GM19099 (cell line): ENCODE measurements around the gene PTPRD.

Experiments
- POLR2A ChIP-seq: IDR thresholded peaks from 3 replicates; pipeline ENCODE4 v1.6.1; 2011; ENCODE audit warnings: low read depth; ENCODE audit not compliant: insufficient read length; ENCODE audit errors: extremely low read depth

PTPRD gene

GRCh38 chr9:9565700-9566099, 1047.1 kb downstream of the PTPRD start:
- no peak for TF ChIP-seq POLR2A

GRCh38 chr9:9563817-9564216, 1049.0 kb downstream of the PTPRD start:
- TF ChIP-seq POLR2A, result no peak

DNA sequence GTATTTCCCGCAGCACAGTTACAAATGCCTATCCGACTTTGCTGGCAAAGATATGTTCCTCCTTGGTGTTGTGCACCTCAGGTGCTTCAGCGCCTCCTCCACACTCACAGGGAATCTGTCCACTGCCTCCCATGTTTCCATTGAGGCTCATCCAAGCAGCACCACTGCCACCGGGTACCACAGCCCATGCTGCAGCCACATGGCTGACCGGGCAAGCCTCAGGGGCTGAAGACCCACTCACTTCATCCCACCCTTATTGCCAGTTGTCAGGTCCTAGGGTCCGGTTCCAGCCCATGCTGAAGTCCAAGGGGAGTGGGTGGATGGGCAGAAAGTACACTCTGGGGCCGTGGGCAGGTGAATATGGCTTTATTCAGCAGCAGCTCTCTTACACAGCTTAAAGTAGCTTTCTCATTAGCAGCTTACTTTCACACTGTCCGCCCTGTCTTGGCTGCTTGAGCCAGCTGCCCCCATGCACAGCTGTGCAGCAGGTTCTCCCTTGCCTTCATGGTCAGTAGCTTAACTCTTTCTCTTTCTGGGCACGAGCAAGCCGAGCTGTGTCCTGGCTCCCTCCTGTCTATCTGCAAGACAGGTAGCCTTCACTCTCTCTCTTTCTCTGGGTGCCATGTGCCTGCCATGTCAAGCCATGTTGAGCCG, 1052.3 kb downstream of the PTPRD start:
- no peak for TF ChIP-seq POLR2A

GRCh38 chr9:9558907-9559306, 1053.9 kb downstream of the PTPRD start:
- no peak for TF ChIP-seq POLR2A

DNA sequence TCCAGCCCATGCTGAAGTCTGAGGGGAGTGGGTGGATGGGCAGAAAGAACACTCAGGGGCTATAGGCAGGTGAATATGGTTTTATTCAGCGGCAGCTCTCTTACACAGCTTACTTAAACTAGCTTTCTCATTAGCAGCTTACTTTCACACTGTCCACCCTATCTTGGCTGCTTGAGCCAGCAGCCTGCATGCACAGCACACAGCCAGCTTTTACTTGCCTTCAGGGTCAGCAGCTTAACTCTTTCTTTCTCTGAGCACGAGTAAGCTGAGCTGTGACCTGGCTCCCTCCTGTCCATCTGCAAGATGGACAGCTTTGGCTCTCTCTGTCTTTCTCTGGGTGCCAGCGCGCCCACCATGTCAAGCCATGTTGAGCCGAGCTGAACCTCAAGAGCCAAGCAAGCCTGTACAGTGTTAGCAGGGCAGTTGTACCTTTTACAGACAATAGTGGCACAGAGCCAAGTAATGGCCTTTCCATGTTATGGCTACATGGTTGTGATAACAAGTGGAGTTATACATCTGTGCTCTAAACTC, 1054.9 kb downstream of the PTPRD start:
- no peak for TF ChIP-seq POLR2A

DNA sequence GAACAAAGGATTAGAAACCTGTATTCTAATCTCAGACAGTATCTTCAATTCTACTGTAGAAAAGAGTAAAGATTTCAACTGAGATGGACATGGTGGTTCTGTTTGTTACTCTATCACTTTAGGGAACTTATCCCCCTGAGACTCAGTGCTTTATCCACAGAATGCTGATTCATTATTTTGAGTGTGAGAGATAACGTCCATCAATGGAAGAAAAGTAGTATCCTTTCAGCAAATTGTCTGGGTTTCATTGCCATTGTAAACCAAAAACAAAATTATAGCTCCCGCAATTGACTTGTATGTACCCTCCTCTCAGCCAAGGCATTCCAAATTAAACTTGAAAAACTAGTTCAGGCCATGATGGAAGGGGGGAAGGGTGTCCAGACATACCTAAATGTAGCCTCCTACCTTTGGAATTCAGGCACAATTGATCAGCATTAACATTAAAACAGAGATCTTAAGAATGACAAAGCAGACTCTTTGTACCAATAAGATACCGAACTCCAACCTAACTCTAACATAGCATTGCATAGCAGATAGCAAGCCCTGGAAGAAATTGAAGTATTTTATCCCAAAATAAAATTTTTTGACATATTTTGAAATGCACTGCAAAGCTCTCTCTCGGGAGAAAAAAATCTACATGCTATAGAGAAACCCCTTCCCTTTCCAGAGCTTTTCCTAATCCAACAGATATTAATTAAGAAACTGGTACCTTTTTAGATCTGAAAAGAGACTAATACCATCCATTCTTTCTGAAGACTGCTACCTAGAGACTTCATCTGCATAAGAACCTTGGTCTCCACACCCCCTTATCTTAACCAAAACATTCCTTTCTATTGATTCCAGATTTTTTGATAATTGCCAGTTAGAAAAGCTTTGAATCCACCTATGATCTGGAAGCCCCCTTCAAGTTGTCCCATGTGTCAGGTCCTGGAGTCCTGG, 1055.7 kb downstream of the PTPRD start:
- TF ChIP-seq POLR2A, result no peak

- no peak for TF ChIP-seq POLR2A
These were observed 1060.1 kb downstream of the PTPRD start for GRCh38 chr9:9552665-9553064.

DNA sequence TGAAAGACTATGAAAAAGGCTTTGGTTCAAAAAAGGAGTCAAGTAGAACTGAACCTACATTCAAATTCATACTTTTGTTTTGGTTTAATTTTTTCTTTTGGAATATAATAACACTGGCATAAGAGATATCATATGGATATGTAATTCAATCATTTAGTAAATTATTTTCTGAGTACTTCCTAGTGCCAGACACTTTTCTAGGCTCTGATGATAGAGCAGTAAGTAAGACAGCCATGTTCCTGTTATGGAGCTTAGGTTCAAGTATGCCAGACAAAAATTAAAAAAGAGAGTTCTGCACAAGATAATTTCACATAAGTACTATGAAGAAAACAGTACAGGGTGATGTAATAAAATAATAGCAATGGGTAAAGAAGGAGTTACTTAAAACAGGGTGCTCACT, 1074.0 kb downstream of the PTPRD start:
- TF ChIP-seq POLR2A, result no peak

DNA sequence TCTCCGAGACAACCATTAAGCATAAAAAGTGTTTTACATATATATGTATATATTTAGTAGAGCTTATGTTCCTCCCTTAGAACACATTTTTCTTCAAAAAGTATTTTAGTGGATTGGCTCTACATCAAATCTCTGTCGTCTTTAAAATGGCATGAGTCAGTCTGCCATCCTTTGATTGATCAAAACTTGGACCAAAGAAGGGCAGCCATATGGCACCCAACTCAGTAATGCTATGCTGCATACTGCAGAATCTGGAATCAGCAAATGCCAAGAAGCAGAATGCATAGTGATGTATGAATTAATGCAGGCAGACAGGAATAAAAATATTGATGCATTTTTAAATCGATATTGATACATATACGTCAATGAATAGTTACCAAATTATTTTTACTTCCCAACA, 1074.4 kb downstream of the PTPRD start:
- no peak for TF ChIP-seq POLR2A

GRCh38 chr9:9536523-9536922, 1076.3 kb downstream of the PTPRD start:
- no peak for TF ChIP-seq POLR2A

DNA sequence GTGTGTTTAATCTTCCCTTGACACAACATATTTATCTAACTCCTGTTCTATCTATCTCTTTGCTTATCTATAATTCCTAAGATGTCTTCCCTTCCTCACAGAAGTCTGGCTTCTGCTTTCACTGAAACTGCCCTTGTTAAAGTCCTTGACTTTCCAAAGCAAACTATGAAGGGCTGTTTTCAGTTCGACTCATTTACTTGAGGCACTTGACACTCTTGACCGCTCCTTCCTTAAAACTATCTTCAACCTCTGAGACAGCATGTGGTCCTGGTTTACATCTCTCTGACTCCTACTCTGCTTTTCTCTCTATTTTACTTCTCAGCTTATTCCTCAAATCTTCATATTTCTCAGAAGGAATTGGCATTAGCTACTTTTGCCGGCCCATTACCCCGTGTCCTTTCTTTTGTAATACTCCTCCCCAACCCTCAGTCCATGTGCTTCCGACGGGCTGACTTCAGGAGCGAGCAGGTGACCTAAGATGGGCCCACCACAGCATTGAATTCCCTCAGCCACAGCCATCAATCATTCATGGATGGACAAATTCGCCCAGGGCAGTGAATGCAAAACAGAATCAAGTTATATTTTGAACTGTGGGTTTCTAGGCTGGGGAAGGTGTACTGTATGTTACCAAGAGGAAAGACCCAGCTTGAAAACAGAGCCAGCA, 1089.2 kb downstream of the PTPRD start:
- no peak for TF ChIP-seq POLR2A

- TF ChIP-seq POLR2A, result no peak
These were observed 1090.4 kb downstream of the PTPRD start for GRCh38 chr9:9522406-9522805.

DNA sequence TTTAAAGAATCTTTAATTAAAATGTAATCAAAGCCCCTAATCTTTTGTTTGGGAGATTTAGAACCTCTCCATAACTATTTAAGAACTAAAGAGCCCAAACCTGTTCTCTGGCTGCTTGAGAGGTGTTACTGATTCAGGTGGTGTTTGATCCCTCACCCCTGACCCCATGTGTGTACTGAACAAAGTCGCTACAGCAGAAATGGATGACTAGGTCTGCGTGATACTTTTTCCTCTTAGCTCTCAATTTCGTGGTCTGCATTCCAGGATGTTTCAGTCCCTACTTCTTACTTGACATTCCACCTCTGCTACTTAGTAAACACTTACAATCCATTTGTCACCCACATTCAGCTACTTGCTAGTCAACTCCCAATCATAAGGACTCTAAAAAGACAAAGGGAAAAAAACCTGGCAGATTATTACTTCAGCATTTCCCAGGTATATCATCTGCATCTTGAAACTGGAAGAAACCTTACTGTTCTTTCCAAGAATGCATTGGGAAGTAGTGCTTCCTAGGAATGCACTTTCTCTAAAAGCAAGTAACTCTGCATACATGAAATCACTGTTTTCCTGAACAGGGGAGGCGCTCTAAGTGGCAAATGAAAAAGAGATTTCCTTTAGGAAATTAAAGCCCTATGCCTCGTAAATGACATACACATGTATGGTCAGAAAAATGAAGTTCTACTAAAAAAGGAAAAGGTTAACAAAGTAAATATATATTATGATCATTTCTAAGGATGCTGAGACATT, 1091.6 kb downstream of the PTPRD start:
- no peak for TF ChIP-seq POLR2A

- no peak for TF ChIP-seq POLR2A
These were observed 1107.9 kb downstream of the PTPRD start for GRCh38 chr9:9504869-9505268.

GRCh38 chr9:9499546-9499945, 1113.3 kb downstream of the PTPRD start:
- TF ChIP-seq POLR2A, result no peak

- TF ChIP-seq POLR2A, result no peak
These were observed 1114.0 kb downstream of the PTPRD start for GRCh38 chr9:9498846-9499245.

DNA sequence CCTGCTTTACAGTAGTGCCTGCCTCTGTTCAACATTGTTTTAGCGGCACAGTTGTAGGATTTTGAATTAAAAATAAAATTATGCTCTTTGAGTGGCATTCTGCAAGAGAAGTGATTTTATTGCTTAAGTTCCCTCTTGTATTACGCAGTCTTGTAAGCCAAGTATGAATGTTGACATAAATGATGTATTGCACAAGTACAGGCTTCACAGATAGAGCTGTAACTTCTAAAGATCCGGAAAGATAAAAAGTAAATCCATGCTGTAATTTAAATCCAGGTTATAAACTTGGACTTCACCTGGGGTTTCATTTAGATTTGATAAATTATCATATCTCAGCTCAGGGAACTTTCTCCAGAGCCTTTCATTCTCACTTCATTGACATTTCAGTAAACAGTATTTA, 1114.7 kb downstream of the PTPRD start:
- TF ChIP-seq POLR2A, result no peak
